H1 (cell line): Measurements from ENCODE around the gene HEXIM2. TPM values are rescaled to one million over a fixed set of nuclear protein-coding genes. Genes with fewer than 3 reads are reported as not detected.
A peak's percentile ranks its signal among the peaks of the same experiment; 100 is the strongest.

Experiments
- CTCF ChIA-PET: fragments of 300-600 bp; sonication (Branson Sonifier 250); formaldehyde crosslinking; loops from one replicate; lab custom pipeline; 2021; ENCODE audit not compliant: partially characterized antibody; lab: Charles Lee
- POLR2A ChIA-PET: fragments of 300-600 bp; sonication (Branson Sonifier 250); formaldehyde crosslinking; loops from one replicate; lab custom pipeline; 2021; ENCODE audit warnings: inconsistent platforms; ENCODE audit not compliant: partially characterized antibody; lab: Charles Lee
- DNase-seq, 2 experiments: peaks; one replicate each; pipeline versions ENCODE4 v3.0.0 to v3.0.0-alpha.2; 2010 to 2022; ENCODE audit warnings: low spot score in 2 of 2, low read depth in 1 of 2, mixed read lengths in 1 of 2
- FAIRE-seq: peaks from 2 replicates; lab custom pipeline; 2011; peaks lifted over from hg19 to GRCh38; lab: Jason Lieb, UNC
- H2AFZ ChIP-seq: 2 replicates; pipeline ENCODE4 v1.8.1; 2012; ENCODE audit warnings: low read length, inconsistent platforms
- H2AK5ac ChIP-seq: 2 replicates; pipeline ENCODE4 v1.6.1; 2013; ENCODE audit warnings: low read depth, low read length
- H2BK120ac ChIP-seq: replicated peaks from 2 replicates; pipeline ENCODE3; 2013; ENCODE audit warnings: low read depth, low read length, inconsistent platforms
- H2BK12ac ChIP-seq: 2 replicates; pipeline ENCODE4 v1.6.1; 2013; ENCODE audit warnings: low read depth, low read length
- H2BK15ac ChIP-seq: 2 replicates; pipeline ENCODE4 v1.6.1; 2013; ENCODE audit warnings: low read length
- H2BK20ac ChIP-seq: 2 replicates; pipeline ENCODE4 v1.6.1; 2013; ENCODE audit warnings: low read length
- H2BK5ac ChIP-seq: 2 replicates; pipeline ENCODE4 v1.6.1; 2013; ENCODE audit warnings: low read depth, low read length
- H3K14ac ChIP-seq: 2 replicates; pipeline ENCODE4 v1.6.1; 2013; ENCODE audit warnings: inconsistent platforms; ENCODE audit not compliant: insufficient read length
- H3K18ac ChIP-seq: 2 replicates; pipeline ENCODE4 v1.6.1; 2013; ENCODE audit warnings: low read length; ENCODE audit errors: extremely low read depth
- H3K23ac ChIP-seq: 2 replicates; pipeline ENCODE4 v1.6.1; 2013; ENCODE audit warnings: inconsistent platforms; ENCODE audit not compliant: insufficient read length
- H3K23me2 ChIP-seq: 2 replicates; pipeline ENCODE4 v1.6.1; 2013; ENCODE audit warnings: low read depth, low read length
- H3K27ac ChIP-seq: 2 replicates; pipeline ENCODE4 v1.6.1; 2011; ENCODE audit warnings: low read depth, low read length, inconsistent platforms
- H3K27me3 ChIP-seq, 4 experiments: replicated peaks in 1 of 4; 1 replicate in 1 of 4; 2 replicates in 3 of 4; pipeline versions ENCODE4 v1.6.1 to v1.8.1; 2011 to 2013; ENCODE audit warnings: low read length in 3 of 4, mild to moderate bottlenecking in 3 of 4, inconsistent platforms in 2 of 4, mixed read lengths in 2 of 4, moderate library complexity in 1 of 4; ENCODE audit not compliant: control insufficient read depth in 3 of 4, insufficient read depth in 3 of 4; ENCODE audit errors: extremely low read depth in 1 of 4
- H3K36me3 ChIP-seq, 4 experiments: 2 replicates each; pipeline versions ENCODE4 v1.6.1 to v1.8.1; 2011 to 2013; ENCODE audit warnings: mild to moderate bottlenecking in 4 of 4, low read length in 3 of 4, moderate library complexity in 2 of 4, control low read depth in 1 of 4, inconsistent platforms in 1 of 4; ENCODE audit not compliant: insufficient read depth in 4 of 4, control insufficient read depth in 2 of 4
- H3K4ac ChIP-seq: replicated peaks from 2 replicates; pipeline ENCODE3; 2013; ENCODE audit warnings: low read length, low read depth, mixed read lengths, inconsistent platforms; ENCODE audit not compliant: insufficient read length
- H3K4me1 ChIP-seq, 4 experiments: replicated peaks in 1 of 4; 1 replicate in 1 of 4; 2 replicates in 3 of 4; pipeline versions ENCODE4 v1.6.1 to v1.8.1; 2011 to 2013; ENCODE audit warnings: low read length in 3 of 4, inconsistent platforms in 2 of 4, mixed read lengths in 1 of 4; ENCODE audit not compliant: insufficient read depth in 4 of 4, control insufficient read depth in 3 of 4
- H3K4me2 ChIP-seq, 2 experiments: 2 replicates each; pipeline versions ENCODE4 v1.6.1 to v1.8.1; 2011 to 2013; ENCODE audit warnings: low read depth in 2 of 2, low read length in 2 of 2, control low read depth in 1 of 2, inconsistent platforms in 1 of 2, mild to moderate bottlenecking in 1 of 2; ENCODE audit not compliant: insufficient read depth in 1 of 2
- H3K4me3 ChIP-seq, 4 experiments: fragments of 200-600, 300-600 bp in 1 of 4; sonication (generic), shearing (Covaris generic), sonication (Bioruptor Twin) in 1 of 4; 2 replicates each; pipeline versions ENCODE4 v1.5.1 to v1.8.1; 2011 to 2016; ENCODE audit warnings: low read length in 4 of 4, low read depth in 3 of 4, control low read depth in 2 of 4, inconsistent platforms in 2 of 4, mild to moderate bottlenecking in 2 of 4, mixed read lengths in 1 of 4, moderate library complexity in 1 of 4; ENCODE audit not compliant: insufficient read depth in 2 of 4; ENCODE audit errors: extremely low read depth in 1 of 4
- H3K56ac ChIP-seq: replicated peaks from 2 replicates; pipeline ENCODE3; 2013; ENCODE audit warnings: low read depth, mild to moderate bottlenecking, mixed read lengths, low read length, inconsistent platforms; ENCODE audit not compliant: insufficient read length
- H3K79me1 ChIP-seq: 2 replicates; pipeline ENCODE4 v1.6.1; 2013; ENCODE audit warnings: low read depth, low read length, control low read depth
- H3K79me2 ChIP-seq, 2 experiments: 2 replicates each; pipeline versions ENCODE4 v1.6.1 to v1.8.1; 2012 to 2013; ENCODE audit warnings: low read length in 2 of 2, mild to moderate bottlenecking in 2 of 2, inconsistent platforms in 1 of 2; ENCODE audit not compliant: insufficient read depth in 2 of 2, control insufficient read depth in 1 of 2
- H3K9ac ChIP-seq, 4 experiments: replicated peaks in 1 of 4; 1 replicate in 1 of 4; 2 replicates in 3 of 4; pipeline versions ENCODE4 v1.6.1 to v1.8.1; 2011 to 2013; ENCODE audit warnings: low read depth in 3 of 4, low read length in 3 of 4, control low read depth in 2 of 4, mild to moderate bottlenecking in 2 of 4, moderate library complexity in 2 of 4, inconsistent platforms in 1 of 4; ENCODE audit errors: extremely low read depth in 1 of 4
- H3K9me3 ChIP-seq, 2 experiments: 2 replicates each; pipeline versions ENCODE4 v1.6.1 to v1.8.1; 2012 to 2013; ENCODE audit warnings: mild to moderate bottlenecking in 2 of 2, moderate library complexity in 2 of 2, control low read depth in 1 of 2, inconsistent platforms in 1 of 2, low read depth in 1 of 2, low read length in 1 of 2, mixed read lengths in 1 of 2; ENCODE audit not compliant: insufficient read depth in 2 of 2
- H4K20me1 ChIP-seq, 2 experiments: replicated peaks in 1 of 2; 2 replicates each; pipeline versions ENCODE3 to v1.8.1; 2011 to 2013; ENCODE audit warnings: inconsistent platforms in 2 of 2, low read length in 2 of 2, mild to moderate bottlenecking in 1 of 2; ENCODE audit not compliant: insufficient read depth in 2 of 2, control insufficient read depth in 1 of 2
- H4K5ac ChIP-seq: 2 replicates; pipeline ENCODE4 v1.6.1; 2013; ENCODE audit warnings: low read length, low read depth, mixed read lengths, inconsistent platforms; ENCODE audit not compliant: insufficient read length
- H4K8ac ChIP-seq: 2 replicates; pipeline ENCODE4 v1.8.0; 2013; ENCODE audit warnings: mild to moderate bottlenecking, moderate library complexity, low read length, inconsistent platforms; ENCODE audit not compliant: insufficient read depth; ENCODE audit errors: extremely low read depth
- H4K91ac ChIP-seq: replicated peaks from 2 replicates; pipeline ENCODE3; 2013; ENCODE audit warnings: low read length, mixed read lengths, inconsistent platforms; ENCODE audit not compliant: insufficient read length
- CHD1 ChIP-seq: IDR thresholded peaks from 2 replicates; pipeline ENCODE4 v1.6.1; 2012; ENCODE audit warnings: low read depth, low read length, improper control_type of control experiment
- CHD2 ChIP-seq: IDR thresholded peaks from 2 replicates; pipeline ENCODE4 v1.6.1; 2012; ENCODE audit warnings: low read length, improper control_type of control experiment
- KDM1A ChIP-seq: fragments of 200-600, 300-600 bp; sonication (generic); IDR thresholded peaks from 2 replicates; pipeline ENCODE4 v1.7.1; 2016; ENCODE audit warnings: mild to moderate bottlenecking, low read length, borderline replicate concordance
- KDM5A ChIP-seq: fragments of 200-600 bp; IDR thresholded peaks from 2 replicates; pipeline ENCODE4 v1.7.1; 2012; ENCODE audit warnings: mild to moderate bottlenecking, low read length, inconsistent platforms, mixed read lengths
- TAF7 ChIP-seq: optimal IDR thresholded peaks from 2 replicates; pipeline ENCODE3; 2011; ENCODE audit warnings: low read depth, mild to moderate bottlenecking, inconsistent platforms, low read length, moderate library complexity, borderline replicate concordance
- polyA plus RNA-seq, 7 experiments: library from polyadenylated mRNA; depleted of rRNA in 3 of 7; stranded (reverse) in 5 of 7; unstranded in 2 of 7; fragments of >200 nt in 5 of 7; fragments of 200-250 nt in 2 of 7; gene quantifications; 1 replicate in 5 of 7; 2 replicates in 1 of 7; 4 replicates in 1 of 7; pipeline versions ENCODE4 v1.2.1 to v1.2.3, GENCODE V29; 2011 to 2013; ENCODE audit warnings: missing spikeins in 2 of 7, mixed read lengths in 2 of 7
- total RNA-seq: library from RNA; stranded (reverse); fragmentation: NEBNext Ultra II Directional; extraction: Animal tissue kit (Norgen Biotek cat#: 25700); gene quantifications from 2 replicates; pipeline ENCODE4 v1.2.1, GENCODE V29; 2021

HEXIM2 gene
- total and polyA plus RNA-seq, 2 of the 8 experiments (the other 6 are each of a cell fraction or from before 2014, with no cell fraction given): 7.5 to 13.2 TPM

DNA sequence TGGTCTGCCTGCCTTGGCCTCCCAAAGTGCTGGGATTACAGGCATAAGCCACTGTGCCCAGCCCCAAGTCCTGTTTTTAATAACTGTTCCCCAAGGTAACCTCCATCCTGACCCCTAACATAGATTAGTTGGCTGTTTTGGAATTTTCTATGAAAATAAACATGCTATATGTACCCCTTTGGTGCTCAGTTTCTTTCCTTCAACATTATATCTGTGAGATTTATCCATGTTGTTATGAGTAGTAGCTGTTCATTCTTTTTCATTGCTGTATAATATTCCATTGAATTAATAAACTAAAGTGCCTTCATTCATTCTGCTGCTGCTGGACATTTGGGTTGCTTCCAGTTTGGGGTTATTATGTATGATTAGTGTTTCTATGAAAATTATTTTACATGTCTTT, 33.7 kb downstream of the HEXIM2 start:
- H3K9me3 ChIP-seq: no peaks in the 10 kb centered on the region
- no peak overlapping the region for H2BK15ac ChIP-seq
- no peaks in the 10 kb centered on the region for H3K79me2 ChIP-seq
- no peak overlapping the region for H4K91ac ChIP-seq
- no peak overlapping the region for H4K5ac ChIP-seq
- no peaks in the 10 kb centered on the region for H3K27me3 ChIP-seq
- no peak overlapping the region for H4K8ac ChIP-seq
- CTCF ChIA-PET: interaction anchor here (0.6 to 11.9 kb wide), 7 partner anchors 9 to 847 kb away, joined by 3 to 187 read pairs (median 4); partner anchors contain the start of genes ACBD4, HEXIM1, HEXIM2 and PLCD3
- no peaks in the 10 kb centered on the region for H3K23me2 ChIP-seq
- TF ChIP-seq KDM1A: peak; percentile 66; the same call in 1 of the 2 replicates
- TF ChIP-seq TAF7: no peak
- TF ChIP-seq CHD1: no peak
- no peak for TF ChIP-seq CHD2
- no peak for TF ChIP-seq KDM5A
- no peaks in the 10 kb centered on the region for H3K79me1 ChIP-seq
- no peaks in the 10 kb centered on the region for H3K36me3 ChIP-seq
- POLR2A ChIA-PET: interaction anchor here (0.9 to 10.4 kb wide), 4 partner anchors 19 to 60 kb away, joined by 3 to 199 read pairs (median 20); partner anchors contain the start of genes ACBD4 and HEXIM1
- no peak overlapping the region for H3K27ac ChIP-seq
- no peak for DNase-seq
- H3K4me3 ChIP-seq: no peak overlapping the region
- no peaks in the 10 kb centered on the region for H4K20me1 ChIP-seq
- no peak overlapping the region for H3K23ac ChIP-seq
- no peak overlapping the region for H2AFZ ChIP-seq
- no peak overlapping the region for H3K4ac ChIP-seq
- H2BK12ac ChIP-seq: no peak overlapping the region
- no peak overlapping the region for H3K56ac ChIP-seq
- no peak overlapping the region for H3K4me2 ChIP-seq
- no peak overlapping the region for H2BK20ac ChIP-seq
- no peak overlapping the region for H2AK5ac ChIP-seq
- H2BK5ac ChIP-seq: no peak overlapping the region
- H2BK120ac ChIP-seq: no peak overlapping the region
- no peak overlapping the region for H3K18ac ChIP-seq
- no peak for FAIRE-seq
- no peak overlapping the region for H3K14ac ChIP-seq
- H3K9ac ChIP-seq: no peak overlapping the region
- peaks cover 2 to 9% (median 7%) of the 10 kb centered on the region in 4 experiments; a peak in 5 of 7 replicates for H3K4me1 ChIP-seq
